Body of pancreas (tissue), 4 donors: ENCODE measurements around the gene TRERF1.

Experiments
- POLR2A ChIP-seq, 3 donors: fragments of 450-650 bp; IDR thresholded peaks; one replicate each; pipeline ENCODE4 v1.6.1; 2016; ENCODE audit warnings: antibody characterized with exemption in 3 of 3, mild to moderate bottlenecking in 2 of 3
- TF ChIP-seq, protein P1 (sequence below), 7 experiments: fragments of 450-650 bp in 4 of 7; fragments of 200-600 bp in 3 of 7; sonication (generic) in 3 of 7; IDR thresholded peaks; one replicate each; pipeline ENCODE4 v1.5.1; 2016 to 2019; ENCODE audit warnings: antibody characterized with exemption in 7 of 7

DNA sequence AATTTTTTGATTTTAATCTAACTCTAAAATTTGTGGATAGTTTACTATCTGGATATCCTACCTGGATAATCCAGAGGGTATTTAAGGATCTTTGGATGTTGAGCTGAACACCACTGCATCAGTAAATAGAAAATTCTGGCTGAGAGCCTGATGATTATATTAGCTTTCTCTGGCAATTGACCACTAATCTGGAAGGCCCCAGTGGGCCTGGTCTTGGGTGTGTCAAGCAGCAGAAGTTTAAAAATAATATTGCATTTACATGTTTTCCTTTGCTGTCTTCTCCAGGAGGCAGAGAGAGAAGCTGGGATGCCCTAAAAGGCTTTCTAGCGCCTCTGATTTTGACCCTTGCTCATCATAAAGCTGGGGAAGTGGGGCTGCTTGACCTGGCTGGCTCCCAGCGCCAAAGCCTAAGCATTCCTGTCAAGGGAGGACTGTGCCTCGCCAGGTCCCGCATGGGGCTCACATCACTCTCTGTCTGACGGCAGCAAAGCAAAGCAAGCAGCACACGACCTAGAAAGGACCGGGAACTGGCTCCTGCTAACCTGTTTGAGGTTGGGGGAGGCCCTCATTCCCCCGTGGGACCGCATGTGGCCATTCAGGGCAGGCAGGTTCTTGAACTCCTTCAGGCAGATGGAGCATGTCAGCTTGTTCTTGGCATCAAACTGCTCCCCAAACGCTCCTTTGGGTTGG is 187.4 kb downstream of the TRERF1 start:
- no peak for TF ChIP-seq POLR2A (IDR thresholded peaks at IDR 0.05)
- TF ChIP-seq, protein P1, sequence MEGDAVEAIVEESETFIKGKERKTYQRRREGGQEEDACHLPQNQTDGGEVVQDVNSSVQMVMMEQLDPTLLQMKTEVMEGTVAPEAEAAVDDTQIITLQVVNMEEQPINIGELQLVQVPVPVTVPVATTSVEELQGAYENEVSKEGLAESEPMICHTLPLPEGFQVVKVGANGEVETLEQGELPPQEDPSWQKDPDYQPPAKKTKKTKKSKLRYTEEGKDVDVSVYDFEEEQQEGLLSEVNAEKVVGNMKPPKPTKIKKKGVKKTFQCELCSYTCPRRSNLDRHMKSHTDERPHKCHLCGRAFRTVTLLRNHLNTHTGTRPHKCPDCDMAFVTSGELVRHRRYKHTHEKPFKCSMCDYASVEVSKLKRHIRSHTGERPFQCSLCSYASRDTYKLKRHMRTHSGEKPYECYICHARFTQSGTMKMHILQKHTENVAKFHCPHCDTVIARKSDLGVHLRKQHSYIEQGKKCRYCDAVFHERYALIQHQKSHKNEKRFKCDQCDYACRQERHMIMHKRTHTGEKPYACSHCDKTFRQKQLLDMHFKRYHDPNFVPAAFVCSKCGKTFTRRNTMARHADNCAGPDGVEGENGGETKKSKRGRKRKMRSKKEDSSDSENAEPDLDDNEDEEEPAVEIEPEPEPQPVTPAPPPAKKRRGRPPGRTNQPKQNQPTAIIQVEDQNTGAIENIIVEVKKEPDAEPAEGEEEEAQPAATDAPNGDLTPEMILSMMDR (IDR thresholded peaks at IDR 0.05): no peak
